HepG2 (cell line): ENCODE data around the gene KRTDAP.

Source experiments
- ATF1 ChIP-seq: IDR thresholded peaks from 2 replicates; pipeline ENCODE4 v1.6.1; 2016; ENCODE audit warnings: mild to moderate bottlenecking, control low read depth
- BHLHE40 ChIP-seq: IDR thresholded peaks from 2 replicates; pipeline ENCODE4 v1.6.1; 2011; ENCODE audit warnings: low read length, improper control_type of control experiment
- EP300 ChIP-seq, 3 experiments: sonication (generic) in 1 of 3; formaldehyde crosslinking in 1 of 3; IDR thresholded peaks; 2 replicates each; pipeline versions ENCODE4 v1.5.1 to v1.6.1; 2011 to 2020; ENCODE audit warnings: low read depth in 2 of 3, low read length in 2 of 3, borderline replicate concordance in 1 of 3, improper control_type of control experiment in 1 of 3, mild to moderate bottlenecking in 1 of 3, missing genetic modification reagents in 1 of 3, moderate library complexity in 1 of 3
- ETS1 ChIP-seq: sonication (generic); formaldehyde crosslinking; IDR thresholded peaks from 2 replicates; pipeline ENCODE4 v1.4.0; 2020; ENCODE audit warnings: missing genetic modification reagents
- JUN ChIP-seq: sonication (generic); formaldehyde crosslinking; IDR thresholded peaks from 2 replicates; pipeline ENCODE4 v1.4.0; 2020; ENCODE audit warnings: mild to moderate bottlenecking, missing genetic modification reagents
- PRDM4 ChIP-seq: sonication (generic); formaldehyde crosslinking; IDR thresholded peaks from 2 replicates; pipeline ENCODE4 v1.9.0; 2021; ENCODE audit warnings: missing genetic modification reagents, borderline replicate concordance
- UBTF ChIP-seq: sonication (generic); formaldehyde crosslinking; IDR thresholded peaks from 2 replicates; pipeline ENCODE4 v1.4.0; 2020; ENCODE audit warnings: mild to moderate bottlenecking, missing genetic modification reagents
- ZNF101 ChIP-seq: sonication (generic); formaldehyde crosslinking; IDR thresholded peaks from 2 replicates; pipeline ENCODE4 v1.4.0; 2020; ENCODE audit warnings: mild to moderate bottlenecking, low read depth, missing genetic modification reagents, borderline replicate concordance
- ZNF350 ChIP-seq: sonication (generic); formaldehyde crosslinking; IDR thresholded peaks from 2 replicates; pipeline ENCODE4 v1.4.0; 2020; ENCODE audit warnings: mild to moderate bottlenecking, low read depth, missing genetic modification reagents, borderline replicate concordance

DNA sequence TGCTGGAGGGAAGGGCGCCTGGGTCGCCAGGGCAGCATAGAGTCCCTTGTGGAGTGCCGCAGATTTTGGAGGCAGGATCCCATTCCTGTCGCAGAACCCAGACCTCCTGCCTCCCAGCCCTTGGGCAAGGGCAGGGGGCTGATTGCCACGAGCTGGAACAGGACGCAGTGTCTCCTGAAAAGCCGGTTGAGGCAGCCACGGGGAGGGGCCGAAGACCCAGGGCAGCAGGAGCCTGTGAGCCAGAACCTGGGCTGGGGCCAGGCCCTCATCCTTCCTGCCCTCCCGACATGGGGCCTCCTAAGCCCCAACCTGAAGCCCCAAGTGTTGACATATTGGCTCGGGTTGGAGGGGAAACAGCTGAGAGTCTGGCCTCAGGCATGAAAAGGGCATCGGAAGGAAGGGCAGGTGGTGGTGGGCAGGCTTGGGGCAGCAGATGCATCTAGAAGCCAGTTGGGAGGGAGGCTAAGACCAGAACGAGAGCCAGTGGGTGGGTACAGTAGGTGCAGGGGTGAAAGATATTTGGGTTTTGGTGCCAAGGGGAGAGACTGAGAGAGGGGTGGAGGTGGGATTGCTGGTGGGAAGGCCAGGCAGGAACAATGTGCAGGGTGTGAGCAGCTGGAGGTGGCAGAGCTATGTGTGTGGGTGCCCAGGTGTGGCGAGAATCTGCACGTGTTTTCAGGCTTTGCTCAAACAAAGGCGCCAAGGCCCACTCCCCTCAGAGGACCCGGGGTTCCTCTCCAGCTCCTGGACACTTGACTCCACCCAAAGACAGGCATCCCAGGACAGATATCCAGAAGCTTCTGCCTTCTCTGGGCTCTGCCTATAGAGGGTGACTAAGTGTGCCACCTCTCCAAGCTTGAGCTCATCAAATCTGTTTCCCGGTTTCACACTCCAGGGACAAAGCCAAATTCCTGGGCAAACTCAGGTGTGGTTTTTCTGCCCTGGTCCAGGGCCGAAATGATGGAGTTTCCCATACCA, 39.3 kb upstream of the KRTDAP start:
- TF ChIP-seq PRDM4 (CRISPR knock-in tag) (no peak), BHLHE40 (no peak), ETS1 (CRISPR knock-in tag) (no peak), UBTF (CRISPR knock-in tag) (no peak), JUN (CRISPR knock-in tag) (no peak), ZNF101 (CRISPR knock-in tag) (no peak), EP300 (IDR thresholded peaks at IDR 0.05; ENCODE audit: low read depth in 2 of 2, low read length in 2 of 2) (no peak), EP300 (CRISPR knock-in tag; IDR thresholded peaks at IDR 0.05; ENCODE audit: borderline replicate concordance) (no peak), ATF1 (CRISPR knock-in tag) (no peak), ZNF350 (CRISPR knock-in tag) (no peak)
